B cell (primary cell): Measurements from ENCODE around the gene RIPOR1. TPM values are rescaled to one million over a fixed set of nuclear protein-coding genes. Genes with fewer than 3 reads are reported as not detected.
"Not testable (repeated sequence)": the region's sequence is repeated elsewhere in the genome, so short reads cannot be mapped to it uniquely, and the experiment has no call there.

Source experiments
- ATAC-seq: fragments of 200-7000 bp; cut with Tn5 transposase; one replicate; pipeline ENCODE4 v1.10.0; 2021; ENCODE audit warnings: low read depth, mild to moderate bottlenecking, moderate number of reproducible peaks, moderate library complexity
- CTCF ChIA-PET: fragments of 350-600 bp; sonication (Branson Sonifier 250); formaldehyde crosslinking; loops from one replicate; lab custom pipeline; 2021; ENCODE audit warnings: antibody characterized with exemption, inconsistent platforms; lab: Charles Lee
- POLR2A ChIA-PET: fragments of 350-600 bp; sonication (Branson Sonifier 250); formaldehyde crosslinking; loops from one replicate; lab custom pipeline; 2021; ENCODE audit warnings: antibody characterized with exemption; lab: Charles Lee
- DNase-seq: peaks from one replicate; pipeline ENCODE4 v3.0.0; 2013
- H2AFZ ChIP-seq: 2 replicates; pipeline ENCODE4 v1.6.1; 2012; ENCODE audit warnings: mild to moderate bottlenecking, low read depth, low read length; ENCODE audit not compliant: insufficient read depth, poor library complexity, severe bottlenecking
- H3K27ac ChIP-seq, 2 donors: 1 replicate in 1 of 2; 2 replicates in 1 of 2; pipeline ENCODE4 v1.5.1; 2012 to 2013; ENCODE audit warnings: low read length in 2 of 2, mild to moderate bottlenecking in 2 of 2, moderate library complexity in 1 of 2
- H3K27me3 ChIP-seq, 4 experiments: fragments of 200-600 bp in 1 of 4; sonication (generic) in 1 of 4; replicated peaks in 1 of 4; 1 replicate in 2 of 4; 2 replicates in 2 of 4; pipeline versions ENCODE4 v1.6.1 to v1.7.0; 2013 to 2016; ENCODE audit warnings: low read length in 3 of 4, mild to moderate bottlenecking in 2 of 4, mixed read lengths in 1 of 4, moderate library complexity in 1 of 4; ENCODE audit not compliant: insufficient read depth in 4 of 4, control insufficient read depth in 3 of 4; ENCODE audit errors: control extremely low read depth in 1 of 4
- H3K36me3 ChIP-seq, 2 experiments: replicated peaks in 1 of 2; 1 replicate in 1 of 2; 2 replicates in 1 of 2; pipeline versions ENCODE4 v1.6.1 to v1.7.1; 2013; ENCODE audit warnings: low read length in 1 of 2; ENCODE audit not compliant: insufficient read depth in 2 of 2, control insufficient read depth in 1 of 2; ENCODE audit errors: control extremely low read depth in 1 of 2, extremely low read depth in 1 of 2
- H3K4me1 ChIP-seq, 2 donors: fragments of 200-600 bp in 1 of 2; sonication (generic) in 1 of 2; 1 replicate in 1 of 2; 2 replicates in 1 of 2; pipeline versions ENCODE4 v1.5.1 to v1.6.1; 2013 to 2017; ENCODE audit warnings: low read length in 2 of 2; ENCODE audit not compliant: control insufficient read depth in 2 of 2, insufficient read depth in 2 of 2
- H3K4me2 ChIP-seq: replicated peaks from 2 replicates; pipeline ENCODE3; 2012; ENCODE audit warnings: mild to moderate bottlenecking, low read depth, low read length; ENCODE audit not compliant: poor library complexity, severe bottlenecking
- H3K4me3 ChIP-seq, 5 experiments: fragments of 200-600 bp in 1 of 5; sonication (generic) in 1 of 5; 1 replicate in 3 of 5; 2 replicates in 2 of 5; pipeline versions ENCODE4 v1.5.1 to v1.7.0; 2011 to 2016; ENCODE audit warnings: low read length in 4 of 5, mild to moderate bottlenecking in 4 of 5, low read depth in 2 of 5, control low read depth in 1 of 5, moderate library complexity in 1 of 5; ENCODE audit not compliant: insufficient read depth in 1 of 5; ENCODE audit errors: control extremely low read depth in 1 of 5, extremely low read depth in 1 of 5
- H3K79me2 ChIP-seq: fragments of 200-600 bp; sonication (generic); one replicate; pipeline ENCODE4 v1.6.0; 2016; ENCODE audit warnings: low read length; ENCODE audit not compliant: control insufficient read depth, insufficient read depth
- H3K9ac ChIP-seq: fragments of 200-600 bp; sonication (generic); 2 replicates; pipeline ENCODE4 v1.6.1; 2017; ENCODE audit warnings: mild to moderate bottlenecking, low read length, moderate library complexity
- H3K9me3 ChIP-seq, 3 donors: one replicate each; pipeline versions ENCODE4 v1.6.1 to v1.7.1; 2013; ENCODE audit warnings: low read length in 2 of 3; ENCODE audit not compliant: control insufficient read depth in 2 of 3, insufficient read depth in 1 of 3; ENCODE audit errors: control extremely low read depth in 1 of 3
- H4K20me1 ChIP-seq: 2 replicates; pipeline ENCODE4 v1.6.0; 2012; ENCODE audit warnings: mild to moderate bottlenecking, low read length; ENCODE audit not compliant: insufficient read depth, control insufficient read depth, poor library complexity, severe bottlenecking
- H3K27ac Mint-ChIP-seq: one replicate; pipeline ENCODE4 v1.8.0; 2021; ENCODE audit warnings: mixed read lengths
- H3K27me3 Mint-ChIP-seq: one replicate; pipeline ENCODE4 v1.8.0; 2021; ENCODE audit warnings: mixed read lengths
- H3K4me1 Mint-ChIP-seq: one replicate; pipeline ENCODE4 v1.8.0; 2021; ENCODE audit warnings: mixed read lengths
- H3K4me3 Mint-ChIP-seq: one replicate; pipeline ENCODE4 v1.8.0; 2021; ENCODE audit warnings: mixed read lengths
- H3K9me3 Mint-ChIP-seq: one replicate; pipeline ENCODE4 v1.8.0; 2022; ENCODE audit warnings: mixed read lengths; ENCODE audit not compliant: insufficient read depth
- EZH2 ChIP-seq: IDR thresholded peaks from 2 replicates; pipeline ENCODE4 v1.6.1; 2012; ENCODE audit warnings: borderline replicate concordance, low read depth, mild to moderate bottlenecking, moderate library complexity, low read length; ENCODE audit not compliant: insufficient read depth, poor library complexity, severe bottlenecking
- WGBS: methylation state at CpG from one replicate; pipeline ENCODE4 v1.1.5; 2013; ENCODE audit warnings: missing lambda C conversion rate; ENCODE audit not compliant: insufficient coverage; 5-methylcytosine and 5-hydroxymethylcytosine counted together
- intact Hi-C: fragments of 100-400 bp; cut with micrococcal nuclease; formaldehyde crosslinking; loops from one replicate; pipeline ENCODE4 v1.10.0; 2022
- polyA plus RNA-seq: library from polyadenylated mRNA; depleted of rRNA; stranded (reverse); fragments of >200 nt; gene quantifications from 2 replicates; pipeline ENCODE4 v1.2.3, GENCODE V29; 2012
- total RNA-seq, 2 donors: library from RNA; stranded (reverse); fragments of 120-200 nt in 1 of 2; gene quantifications; 1 replicate in 1 of 2; 2 replicates in 1 of 2; pipeline versions ENCODE4 v1.2.3 to v1.2.4, GENCODE V29; 2013 to 2022
- TF ChIP-seq, protein P1 (sequence below): fragments of 200-600 bp; IDR thresholded peaks from one replicate; pipeline ENCODE4 v1.8.0; 2022; ENCODE audit warnings: antibody characterized with exemption, mild to moderate bottlenecking

RIPOR1 gene
- total and polyA plus RNA-seq, 2 donors (not counting 1 experiment from before 2014, with no cell fraction given): 124 to 363 TPM

DNA sequence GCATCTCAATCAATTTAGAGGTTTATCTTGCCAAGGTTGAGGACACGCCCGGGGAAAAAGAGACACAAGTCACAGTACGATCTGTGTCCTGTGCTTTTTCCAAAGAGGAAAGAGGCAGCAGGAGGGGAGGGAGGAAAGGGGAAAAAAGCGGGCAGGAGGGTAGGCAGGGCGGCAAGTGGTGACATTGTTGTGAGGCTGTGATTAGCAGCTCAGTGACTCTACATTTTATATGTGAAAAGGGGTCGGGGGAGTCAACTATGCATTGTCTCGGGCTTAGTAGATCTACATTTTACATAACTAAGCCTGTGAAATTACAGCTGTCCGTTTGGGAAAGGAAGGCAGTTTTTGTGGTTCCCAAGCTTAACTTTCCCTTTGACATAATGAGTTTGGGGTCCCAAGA, 22.2 kb upstream of the RIPOR1 start:
- Histone ChIP-seq H3K27ac (peak overlapping the region; percentile 8 to 42), H3K27me3 (no peaks in the 10 kb centered on the region), H3K4me2 (no peak overlapping the region), H3K4me3 (no peak overlapping the region), H3K36me3 (no peaks in the 10 kb centered on the region), H3K9me3 (no peaks in the 10 kb centered on the region), H3K9ac (no peak overlapping the region), H2AFZ (no peak overlapping the region), H3K79me2 (peaks cover 12% of the 10 kb centered on the region), H4K20me1 (no peaks in the 10 kb centered on the region), H3K4me1 (peaks cover 34 to 46% of the 10 kb centered on the region in 2 donors)
- WGBS: 100% methylated on average over 4 of the region's 8 CpGs
- peaks cover 52% of the 10 kb centered on the region for H3K4me1 Mint-ChIP-seq
- no peaks in the 10 kb centered on the region for H3K27me3 Mint-ChIP-seq
- H3K4me3 Mint-ChIP-seq: peak overlapping the region; percentile 48
- no peak for DNase-seq
- no peak for TF ChIP-seq EZH2
- TF ChIP-seq, protein P1, sequence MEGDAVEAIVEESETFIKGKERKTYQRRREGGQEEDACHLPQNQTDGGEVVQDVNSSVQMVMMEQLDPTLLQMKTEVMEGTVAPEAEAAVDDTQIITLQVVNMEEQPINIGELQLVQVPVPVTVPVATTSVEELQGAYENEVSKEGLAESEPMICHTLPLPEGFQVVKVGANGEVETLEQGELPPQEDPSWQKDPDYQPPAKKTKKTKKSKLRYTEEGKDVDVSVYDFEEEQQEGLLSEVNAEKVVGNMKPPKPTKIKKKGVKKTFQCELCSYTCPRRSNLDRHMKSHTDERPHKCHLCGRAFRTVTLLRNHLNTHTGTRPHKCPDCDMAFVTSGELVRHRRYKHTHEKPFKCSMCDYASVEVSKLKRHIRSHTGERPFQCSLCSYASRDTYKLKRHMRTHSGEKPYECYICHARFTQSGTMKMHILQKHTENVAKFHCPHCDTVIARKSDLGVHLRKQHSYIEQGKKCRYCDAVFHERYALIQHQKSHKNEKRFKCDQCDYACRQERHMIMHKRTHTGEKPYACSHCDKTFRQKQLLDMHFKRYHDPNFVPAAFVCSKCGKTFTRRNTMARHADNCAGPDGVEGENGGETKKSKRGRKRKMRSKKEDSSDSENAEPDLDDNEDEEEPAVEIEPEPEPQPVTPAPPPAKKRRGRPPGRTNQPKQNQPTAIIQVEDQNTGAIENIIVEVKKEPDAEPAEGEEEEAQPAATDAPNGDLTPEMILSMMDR: no peak
- POLR2A ChIA-PET: no interaction called here
- no peaks in the 10 kb centered on the region for H3K9me3 Mint-ChIP-seq
- CTCF ChIA-PET: interaction anchor here (0.7 to 3.3 kb wide), 5 partner anchors 9 to 673 kb away, joined by 3 to 21 read pairs (median 3); no protein-coding TSS in a partner anchor
- H3K27ac Mint-ChIP-seq: peak overlapping the region; percentile 54
- intact Hi-C loops: no loop called here
- no peak for ATAC-seq

DNA sequence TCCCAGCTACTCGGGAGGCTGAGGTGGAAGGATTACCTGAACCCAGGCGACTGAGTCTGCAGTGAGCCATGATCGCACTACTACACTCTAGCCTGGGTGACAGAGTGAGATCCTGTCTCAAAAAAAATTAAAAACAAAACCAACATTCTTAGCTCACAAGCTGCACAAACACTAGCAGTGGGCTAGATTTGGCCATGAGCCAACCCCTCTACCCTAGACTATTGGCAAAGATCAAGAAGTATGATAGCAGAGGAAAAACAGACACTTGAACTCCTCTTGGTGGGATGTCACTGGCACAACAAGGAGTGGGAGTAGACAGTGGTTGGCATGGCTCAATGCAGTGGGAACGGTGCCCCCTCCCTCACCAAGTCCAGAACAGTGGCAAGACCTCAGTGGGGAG, 19.6 kb upstream of the RIPOR1 start:
- Histone ChIP-seq H3K4me3 (no peak overlapping the region), H3K9me3 (no peaks in the 10 kb centered on the region), H3K9ac (no peak overlapping the region), H3K79me2 (peaks cover 12% of the 10 kb centered on the region), H3K27me3 (no peaks in the 10 kb centered on the region), H3K36me3 (no peaks in the 10 kb centered on the region), H4K20me1 (no peaks in the 10 kb centered on the region), H3K27ac (no peak overlapping the region), H3K4me2 (no peak overlapping the region), H2AFZ (no peak overlapping the region), H3K4me1 (peaks cover 46 to 63% of the 10 kb centered on the region in 2 donors)
- no peak overlapping the region for H3K4me3 Mint-ChIP-seq
- no peak for TF ChIP-seq EZH2
- TF ChIP-seq, protein P1: no peak
- peaks cover 51% of the 10 kb centered on the region for H3K4me1 Mint-ChIP-seq
- 92% methylated on average over 2 of the region's 4 CpGs for WGBS
- H3K27me3 Mint-ChIP-seq: no peaks in the 10 kb centered on the region
- H3K9me3 Mint-ChIP-seq: no peaks in the 10 kb centered on the region
- ChIA-PET CTCF (interaction anchor here (0.6 to 18.8 kb wide), 3 partner anchors 12 to 259 kb away, joined by 7 to 817 read pairs (median 10); partner anchors contain the start of genes AGRP and ATP6V0D1), POLR2A (no interaction called here)
- DNase-seq (no peak), ATAC-seq (no peak)
- intact Hi-C loops: no loop called here
- peak overlapping the region; percentile 32 for H3K27ac Mint-ChIP-seq

DNA sequence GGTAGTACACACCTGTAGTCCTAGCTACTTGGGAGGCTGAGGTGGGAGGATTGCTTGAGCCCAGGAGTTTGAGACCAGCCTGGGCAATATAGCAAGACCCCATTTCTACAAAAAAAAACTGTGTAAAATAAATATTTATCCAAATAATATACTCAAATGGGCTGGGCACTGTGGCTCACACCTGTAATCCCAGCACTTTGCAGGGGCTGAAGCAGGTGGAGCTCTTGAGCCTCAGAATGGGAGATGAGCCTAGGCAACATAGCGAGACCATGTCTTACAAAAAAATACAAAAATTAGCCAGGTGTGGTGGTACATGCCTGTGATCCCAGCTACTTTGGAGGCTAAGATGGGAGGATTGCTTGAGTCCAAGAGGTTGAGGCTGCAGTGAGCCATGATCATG, 14.7 kb upstream of the RIPOR1 start:
- H3K36me3 ChIP-seq, DNase-seq, H3K9ac ChIP-seq, H3K9me3 ChIP-seq, H3K27me3 Mint-ChIP-seq, H3K4me3 ChIP-seq, H3K9me3 Mint-ChIP-seq, H3K4me3 Mint-ChIP-seq, H4K20me1 ChIP-seq, H3K27me3 ChIP-seq, ATAC-seq, H2AFZ ChIP-seq: not testable (repeated sequence)
- Histone ChIP-seq H3K27ac (peak overlapping the region; percentile 59 to 67), H3K4me1 (peaks cover 59 to 71% of the 10 kb centered on the region in 2 donors), H3K4me2 (peak overlapping the region; percentile 41), H3K79me2 (peaks cover 17% of the 10 kb centered on the region)
- Mint-ChIP-seq H3K4me1 (peaks cover 62% of the 10 kb centered on the region), H3K27ac (peak overlapping the region; percentile 96)
- ChIA-PET POLR2A (interaction anchor here (0.6 to 2.1 kb wide), 10 partner anchors 16 to 158 kb away, joined by 3 to 11 read pairs (median 6); partner anchors contain the start of gene ATP6V0D1), CTCF (interaction anchor here (0.7 to 18.8 kb wide), 22 partner anchors 8 to 729 kb away, joined by 3 to 817 read pairs (median 4); partner anchors contain the start of genes ACD, AGRP, ATP6V0D1 and C16orf86)
- intact Hi-C loops: loop anchor here (1.0 kb wide), 2 partner anchors 20 to 33 kb away; partner anchors contain the start of gene ATP6V0D1
- no CpG with 5 or more reads among the region's 1 CpG for WGBS
